Measurements from ENCODE around the gene DKK2. TPM values are rescaled to one million over a fixed set of nuclear protein-coding genes. Genes with fewer than 3 reads are reported as not detected.
A peak's percentile ranks its signal among the peaks of the same experiment; 100 is the strongest.

DKK2 gene
- total RNA-seq, 1 donor from 2014 or later = 3.3 TPM

GRCh38 chr4:107034091-107034995, 1.8 kb downstream of the DKK2 start:
- TF ChIP-seq CTCF (IDR thresholded peaks at IDR 0.05; ENCODE audit: insufficient read depth, low read depth, low read length) (no peak), EZH2 (IDR thresholded peaks at IDR 0.05; ENCODE audit: insufficient read depth, low read length) (no peak)
- Histone ChIP-seq H3K27ac (ENCODE audit: low read depth, low read length) (no peak overlapping the region), H4K20me1 (ENCODE audit: insufficient read depth, low read length) (no peaks in the 10 kb centered on the region), H2AFZ (ENCODE audit: low read depth, low read length) (peak overlapping the region; percentile 84), H3K36me3 (ENCODE audit: insufficient read depth, low read length) (no peaks in the 10 kb centered on the region), H3K27me3 (ENCODE audit: insufficient read depth, low read length) (peaks cover 5% of the 10 kb centered on the region), H3K9ac (ENCODE audit: low read length) (peak overlapping the region; percentile 26), H3K4me2 (ENCODE audit: low read length) (peak overlapping the region; percentile 99), H3K4me3 (ENCODE audit: insufficient read depth, low read depth, low read length) (peak overlapping the region; percentile 79), H3K4me1 (ENCODE audit: insufficient read depth, low read length) (peaks cover 24% of the 10 kb centered on the region), H3K79me2 (ENCODE audit: insufficient read depth, low read length) (no peaks in the 10 kb centered on the region), H3K9me3 (ENCODE audit: insufficient read depth, low read depth, low read length) (no peaks in the 10 kb centered on the region)
- H3K27me3 Mint-ChIP-seq (ENCODE audit: low read depth, unreplicated experiment) = peaks cover 49% of the 10 kb centered on the region
- no peak overlapping the region for H3K27ac Mint-ChIP-seq (ENCODE audit: unreplicated experiment)
- peaks cover 1% of the 10 kb centered on the region for H3K9me3 Mint-ChIP-seq (ENCODE audit: unreplicated experiment)
- H3K36me3 Mint-ChIP-seq (ENCODE audit: low read depth, unreplicated experiment) = no peaks in the 10 kb centered on the region
- H3K4me1 Mint-ChIP-seq (ENCODE audit: low read depth, unreplicated experiment) = peaks cover 12% of the 10 kb centered on the region
- FAIRE-seq (no peak), DNase-seq (ENCODE audit: low read depth) (peak; percentile 25)
- H3K4me3 Mint-ChIP-seq (ENCODE audit: unreplicated experiment) = peak overlapping the region; percentile 82

- no peaks in the 10 kb centered on the region for H4K20me1 ChIP-seq (ENCODE audit: insufficient read depth, low read length)
- H3K27ac Mint-ChIP-seq (ENCODE audit: unreplicated experiment) = no peak overlapping the region
These were observed 8.7 kb downstream of the DKK2 start for GRCh38 chr4:107027379-107027778.

More at GRCh38 chr4:107027379-107027778, 8.7 kb downstream of the DKK2 start:
- FAIRE-seq = no peak
- Mint-ChIP-seq H3K9me3 (ENCODE audit: unreplicated experiment) (no peaks in the 10 kb centered on the region), H3K27me3 (ENCODE audit: low read depth, unreplicated experiment) (peaks cover 2% of the 10 kb centered on the region), H3K4me1 (ENCODE audit: low read depth, unreplicated experiment) (no peaks in the 10 kb centered on the region), H3K36me3 (ENCODE audit: low read depth, unreplicated experiment) (no peaks in the 10 kb centered on the region), H3K4me3 (ENCODE audit: unreplicated experiment) (no peak overlapping the region)
- H3K79me2 ChIP-seq (ENCODE audit: insufficient read depth, low read length) = no peaks in the 10 kb centered on the region
- no peaks in the 10 kb centered on the region for H3K27me3 ChIP-seq (ENCODE audit: insufficient read depth, low read length)
- TF ChIP-seq EZH2 (IDR thresholded peaks at IDR 0.05; ENCODE audit: insufficient read depth, low read length) (no peak), CTCF (IDR thresholded peaks at IDR 0.05; ENCODE audit: insufficient read depth, low read depth, low read length) (no peak)
- DNase-seq (ENCODE audit: low read depth) = no peak
- no peaks in the 10 kb centered on the region for H3K9me3 ChIP-seq (ENCODE audit: insufficient read depth, low read depth, low read length)
- no peaks in the 10 kb centered on the region for H3K36me3 ChIP-seq (ENCODE audit: insufficient read depth, low read length)
- H3K4me3 ChIP-seq (ENCODE audit: insufficient read depth, low read depth, low read length) = no peak overlapping the region
- H3K27ac ChIP-seq (ENCODE audit: low read depth, low read length) = no peak overlapping the region
- no peak overlapping the region for H3K4me2 ChIP-seq (ENCODE audit: low read length)
- no peaks in the 10 kb centered on the region for H3K4me1 ChIP-seq (ENCODE audit: insufficient read depth, low read length)
- H2AFZ ChIP-seq (ENCODE audit: low read depth, low read length) = no peak overlapping the region
- no peak overlapping the region for H3K9ac ChIP-seq (ENCODE audit: low read length)

Measured in astrocyte (in vitro differentiated cells and primary cell).